Keratinocyte (primary cell): Measurements from ENCODE around the gene TNFSF15. TPM values are rescaled to one million over a fixed set of nuclear protein-coding genes. Genes with fewer than 3 reads are reported as not detected.

ENCODE experiments used
- DNase-seq: peaks from one replicate; pipeline ENCODE4 v3.0.0-alpha.2; 2011; ENCODE audit warnings: low read depth, missing footprints, low spot score
- FAIRE-seq: peaks from 2 replicates; lab custom pipeline; 2011; peaks lifted over from hg19 to GRCh38; lab: Jason Lieb, UNC
- H2AFZ ChIP-seq: 2 replicates; pipeline ENCODE4 v1.6.0; 2012; ENCODE audit warnings: low read length, control low read depth, inconsistent platforms; ENCODE audit not compliant: control insufficient read depth
- H3K27ac ChIP-seq: 2 replicates; pipeline ENCODE4 v1.5.1; 2011; ENCODE audit warnings: low read length; ENCODE audit not compliant: control insufficient read depth, insufficient read depth
- H3K27me3 ChIP-seq: 3 replicates; pipeline ENCODE4 v1.6.0; 2011; ENCODE audit warnings: low read length; ENCODE audit not compliant: control insufficient read depth, insufficient read depth; ENCODE audit errors: extremely low read depth
- H3K36me3 ChIP-seq, 2 experiments: 2 replicates in 1 of 2; 3 replicates in 1 of 2; pipeline ENCODE4 v1.5.1; 2011; ENCODE audit warnings: low read length in 2 of 2, mild to moderate bottlenecking in 1 of 2; ENCODE audit not compliant: control insufficient read depth in 2 of 2, insufficient read depth in 2 of 2; ENCODE audit errors: extremely low read depth in 1 of 2
- H3K4me1 ChIP-seq: 3 replicates; pipeline ENCODE4 v1.5.1; 2011; ENCODE audit warnings: low read length; ENCODE audit not compliant: control insufficient read depth, insufficient read depth; ENCODE audit errors: extremely low read depth
- H3K4me2 ChIP-seq: 3 replicates; pipeline ENCODE4 v1.6.0; 2011; ENCODE audit warnings: low read depth, low read length; ENCODE audit not compliant: control insufficient read depth, insufficient read depth; ENCODE audit errors: extremely low read depth
- H3K4me3 ChIP-seq, 3 experiments: fragments of 200-600 bp in 1 of 3; sonication (generic) in 1 of 3; 2 replicates in 2 of 3; 3 replicates in 1 of 3; pipeline ENCODE4 v1.5.1; 2011 to 2016; ENCODE audit warnings: low read length in 3 of 3, mild to moderate bottlenecking in 3 of 3, control low read depth in 2 of 3, inconsistent platforms in 1 of 3, low read depth in 1 of 3, mixed read lengths in 1 of 3, mixed run types in 1 of 3, moderate library complexity in 1 of 3; ENCODE audit not compliant: control insufficient read depth in 2 of 3, insufficient read depth in 2 of 3; ENCODE audit errors: extremely low read depth in 1 of 3
- H3K79me2 ChIP-seq: 2 replicates; pipeline ENCODE4 v1.6.0; 2012; ENCODE audit warnings: low read length; ENCODE audit not compliant: control insufficient read depth, insufficient read depth
- H3K9ac ChIP-seq: 3 replicates; pipeline ENCODE4 v1.6.0; 2011; ENCODE audit warnings: low read length; ENCODE audit not compliant: control insufficient read depth, insufficient read depth; ENCODE audit errors: extremely low read depth
- H3K9me1 ChIP-seq: 3 replicates; pipeline ENCODE4 v1.6.0; 2011; ENCODE audit warnings: low read length; ENCODE audit not compliant: control insufficient read depth, insufficient read depth; ENCODE audit errors: extremely low read depth
- H3K9me3 ChIP-seq: 2 replicates; pipeline ENCODE4 v1.5.1; 2012; ENCODE audit warnings: low read depth, low read length; ENCODE audit not compliant: control insufficient read depth
- H4K20me1 ChIP-seq: 3 replicates; pipeline ENCODE4 v1.6.0; 2011; ENCODE audit warnings: low read length; ENCODE audit not compliant: control insufficient read depth, insufficient read depth; ENCODE audit errors: extremely low read depth
- EZH2 ChIP-seq: IDR thresholded peaks from one replicate; pipeline ENCODE4 v1.6.1; 2012; ENCODE audit warnings: inconsistent platforms, mild to moderate bottlenecking, low read length, moderate library complexity
- dilution Hi-C: fragments of 300-500 bp; cut with MboI; formaldehyde crosslinking; loops from one replicate; pipeline ENCODE4 v1.7.0; 2020; ENCODE audit warnings: low sequenced_read_pairs; ENCODE audit not compliant: extremely low pct_ligation_motif_present
- polyA plus RNA-seq, 5 experiments: library from polyadenylated mRNA; depleted of rRNA in 3 of 5; stranded (reverse) in 3 of 5; stranded (forward) in 1 of 5; unstranded in 1 of 5; fragments of >200 nt; gene quantifications; 1 replicate in 1 of 5; 2 replicates in 3 of 5; 3 replicates in 1 of 5; pipeline versions ENCODE4 v1.2.1 to v1.2.3, GENCODE V29; 2011 to 2012; ENCODE audit warnings: missing spikeins in 2 of 5, low read depth in 1 of 5, low replicate concordance in 1 of 5
- TF ChIP-seq, protein P1 (sequence below), 3 experiments: IDR thresholded peaks in 1 of 3; conservative IDR thresholded peaks in 1 of 3; optimal IDR thresholded peaks in 1 of 3; 2 replicates in 2 of 3; 3 replicates in 1 of 3; pipeline versions ENCODE3 to v1.5.1; 2011; ENCODE audit warnings: low read length in 3 of 3, mild to moderate bottlenecking in 3 of 3, moderate library complexity in 2 of 3, control low read depth in 1 of 3, inconsistent platforms in 1 of 3; ENCODE audit not compliant: insufficient read depth in 2 of 3; ENCODE audit errors: extremely low read depth in 1 of 3

TNFSF15 gene
- polyA plus RNA-seq, 1 donor (not counting 4 experiments of a cell fraction or from before 2014, with no cell fraction given), result 1.1 TPM

DNA sequence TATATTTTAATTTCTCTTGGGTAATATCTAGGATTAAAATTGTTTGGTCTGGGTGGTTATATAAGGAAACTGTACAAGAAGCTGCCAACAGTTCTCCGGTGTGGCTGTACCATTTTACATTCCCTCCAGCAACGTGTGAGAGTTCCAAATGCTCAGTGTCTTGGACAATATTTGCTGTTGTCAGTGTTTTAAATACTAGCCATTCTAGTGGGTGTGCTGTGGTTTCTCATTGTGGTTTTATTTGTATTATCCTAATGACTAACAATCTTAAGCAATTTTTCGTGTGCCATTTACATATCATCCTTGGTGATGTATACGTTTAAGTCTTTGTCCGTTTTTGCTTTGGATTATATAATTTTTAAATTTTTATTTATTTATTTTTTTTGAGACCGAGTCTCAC, 34.0 kb downstream of the TNFSF15 start:
- no peak overlapping the region for H3K4me3 ChIP-seq
- dilution Hi-C loops, result no loop called here
- no peak overlapping the region for H3K4me2 ChIP-seq
- TF ChIP-seq, protein P1, sequence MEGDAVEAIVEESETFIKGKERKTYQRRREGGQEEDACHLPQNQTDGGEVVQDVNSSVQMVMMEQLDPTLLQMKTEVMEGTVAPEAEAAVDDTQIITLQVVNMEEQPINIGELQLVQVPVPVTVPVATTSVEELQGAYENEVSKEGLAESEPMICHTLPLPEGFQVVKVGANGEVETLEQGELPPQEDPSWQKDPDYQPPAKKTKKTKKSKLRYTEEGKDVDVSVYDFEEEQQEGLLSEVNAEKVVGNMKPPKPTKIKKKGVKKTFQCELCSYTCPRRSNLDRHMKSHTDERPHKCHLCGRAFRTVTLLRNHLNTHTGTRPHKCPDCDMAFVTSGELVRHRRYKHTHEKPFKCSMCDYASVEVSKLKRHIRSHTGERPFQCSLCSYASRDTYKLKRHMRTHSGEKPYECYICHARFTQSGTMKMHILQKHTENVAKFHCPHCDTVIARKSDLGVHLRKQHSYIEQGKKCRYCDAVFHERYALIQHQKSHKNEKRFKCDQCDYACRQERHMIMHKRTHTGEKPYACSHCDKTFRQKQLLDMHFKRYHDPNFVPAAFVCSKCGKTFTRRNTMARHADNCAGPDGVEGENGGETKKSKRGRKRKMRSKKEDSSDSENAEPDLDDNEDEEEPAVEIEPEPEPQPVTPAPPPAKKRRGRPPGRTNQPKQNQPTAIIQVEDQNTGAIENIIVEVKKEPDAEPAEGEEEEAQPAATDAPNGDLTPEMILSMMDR (optimal IDR thresholded peaks at IDR 0.05 in 1 of 3, IDR thresholded peaks at IDR 0.05 in 1 of 3, conservative IDR thresholded peaks at IDR 0.05 in 1 of 3; ENCODE audit: extremely low read depth in 1 of 3, insufficient read depth in 2 of 3, low read length in 3 of 3), result no peak
- TF ChIP-seq EZH2, result no peak
- H3K36me3 ChIP-seq, result no peaks in the 10 kb centered on the region
- DNase-seq, result no peak
- no peaks in the 10 kb centered on the region for H3K9me3 ChIP-seq
- no peaks in the 10 kb centered on the region for H3K9me1 ChIP-seq
- no peaks in the 10 kb centered on the region for H3K27me3 ChIP-seq
- no peak overlapping the region for H3K27ac ChIP-seq
- H3K79me2 ChIP-seq, result no peaks in the 10 kb centered on the region
- H2AFZ ChIP-seq, result no peak overlapping the region
- no peaks in the 10 kb centered on the region for H4K20me1 ChIP-seq
- H3K9ac ChIP-seq, result no peak overlapping the region
- H3K4me1 ChIP-seq, result no peaks in the 10 kb centered on the region
- FAIRE-seq, result no peak

DNA sequence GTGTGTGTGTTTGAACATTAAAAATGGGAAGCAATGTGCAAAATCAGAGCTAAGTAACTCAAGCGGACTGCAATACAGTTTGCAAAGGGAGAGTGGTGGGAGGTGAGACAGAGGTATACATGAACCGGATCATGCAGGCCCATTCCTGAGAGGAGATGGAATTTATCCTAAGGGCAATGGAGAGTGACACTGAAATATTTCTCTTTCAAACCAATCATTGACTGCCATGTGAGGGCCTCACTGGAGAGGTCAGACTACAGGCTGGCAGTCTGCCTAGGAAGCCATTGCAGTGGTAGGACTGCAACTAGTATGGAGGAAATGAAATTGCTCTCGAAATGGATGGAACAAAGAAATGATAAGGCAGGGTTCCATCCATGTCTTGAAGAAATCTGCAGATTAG, 34.8 kb downstream of the TNFSF15 start:
- TF ChIP-seq, protein P1 (optimal IDR thresholded peaks at IDR 0.05 in 1 of 3, IDR thresholded peaks at IDR 0.05 in 1 of 3, conservative IDR thresholded peaks at IDR 0.05 in 1 of 3; ENCODE audit: extremely low read depth in 1 of 3, insufficient read depth in 2 of 3, low read length in 3 of 3), result no peak
- no peak for TF ChIP-seq EZH2
- no peaks in the 10 kb centered on the region for H3K27me3 ChIP-seq
- no peaks in the 10 kb centered on the region for H3K4me1 ChIP-seq
- H3K36me3 ChIP-seq, result no peaks in the 10 kb centered on the region
- FAIRE-seq (no peak), DNase-seq (no peak)
- H2AFZ ChIP-seq, result no peak overlapping the region
- no peaks in the 10 kb centered on the region for H3K79me2 ChIP-seq
- dilution Hi-C loops, result no loop called here
- no peaks in the 10 kb centered on the region for H4K20me1 ChIP-seq
- no peaks in the 10 kb centered on the region for H3K9me1 ChIP-seq
- no peak overlapping the region for H3K27ac ChIP-seq
- H3K4me3 ChIP-seq, result no peak overlapping the region
- no peak overlapping the region for H3K4me2 ChIP-seq
- no peaks in the 10 kb centered on the region for H3K9me3 ChIP-seq
- no peak overlapping the region for H3K9ac ChIP-seq
